Hepatocyte (in vitro differentiated cells): ENCODE data around the gene AKAP13. TPM values are rescaled to one million over a fixed set of nuclear protein-coding genes. Genes with fewer than 3 reads are reported as not detected.

ENCODE experiments used
- DNase-seq: peaks from one replicate; pipeline ENCODE4 v3.0.0-alpha.2; 2016; ENCODE audit warnings: low spot score
- H2AFZ ChIP-seq: fragments of 200-600 bp; sonication (generic); 2 replicates; pipeline ENCODE4 v1.6.0; 2016; ENCODE audit warnings: antibody characterized with exemption, mild to moderate bottlenecking
- H3K27ac ChIP-seq: fragments of 200-600 bp; sonication (generic); 2 replicates; pipeline ENCODE4 v1.5.1; 2016; ENCODE audit warnings: mild to moderate bottlenecking
- H3K27me3 ChIP-seq: fragments of 200-600 bp; sonication (generic); 2 replicates; pipeline ENCODE4 v1.6.1; 2016
- H3K36me3 ChIP-seq: fragments of 200-600 bp; sonication (generic); replicated peaks from 2 replicates; pipeline ENCODE4 v1.5.1; 2016; ENCODE audit warnings: low read depth; ENCODE audit not compliant: insufficient read depth
- H3K4me1 ChIP-seq: fragments of 200-600 bp; sonication (generic); 2 replicates; pipeline ENCODE4 v1.5.1; 2016; ENCODE audit warnings: mild to moderate bottlenecking, moderate library complexity; ENCODE audit not compliant: insufficient read depth
- H3K4me2 ChIP-seq: fragments of 200-600 bp; sonication (generic); 2 replicates; pipeline ENCODE4 v1.6.0; 2016
- H3K4me3 ChIP-seq: fragments of 200-600 bp; sonication (generic); 2 replicates; pipeline ENCODE4 v1.5.1; 2016; ENCODE audit warnings: mild to moderate bottlenecking
- H3K79me2 ChIP-seq: fragments of 200-600 bp; sonication (generic); 2 replicates; pipeline ENCODE4 v1.6.0; 2017; ENCODE audit warnings: mild to moderate bottlenecking
- H3K9me2 ChIP-seq: fragments of 200-600 bp; sonication (generic); replicated peaks from 2 replicates; pipeline ENCODE4 v1.6.0; 2017; ENCODE audit warnings: mild to moderate bottlenecking; ENCODE audit not compliant: insufficient read depth
- H3K9me3 ChIP-seq: fragments of 200-600 bp; sonication (generic); 2 replicates; pipeline ENCODE4 v1.5.1; 2016; ENCODE audit warnings: low read depth, mild to moderate bottlenecking
- H4K20me1 ChIP-seq: fragments of 200-600 bp; sonication (generic); 2 replicates; pipeline ENCODE4 v1.6.0; 2016; ENCODE audit warnings: mild to moderate bottlenecking; ENCODE audit not compliant: insufficient read depth, poor library complexity, severe bottlenecking
- CTCF ChIP-seq: fragments of 200-600 bp; sonication (generic); IDR thresholded peaks from 2 replicates; pipeline ENCODE4 v1.5.1; 2016; ENCODE audit warnings: antibody characterized with exemption, mild to moderate bottlenecking; ENCODE audit not compliant: poor library complexity
- EZH2 ChIP-seq: fragments of 200-600 bp; sonication (generic); IDR thresholded peaks from 2 replicates; pipeline ENCODE4 v1.6.1; 2016; ENCODE audit warnings: antibody characterized with exemption, mild to moderate bottlenecking, borderline replicate concordance
- EZH2phosphoT487 ChIP-seq: fragments of 200-600 bp; sonication (generic); IDR thresholded peaks from one replicate; pipeline ENCODE4 v1.6.1; 2018; ENCODE audit warnings: antibody characterized with exemption, mild to moderate bottlenecking, low read depth, moderate library complexity; ENCODE audit not compliant: unreplicated experiment, severe bottlenecking
- WGBS: methylation state at CpG from one replicate; pipeline ENCODE4 v1.1.6; 2016; ENCODE audit warnings: low lambda C conversion rate; ENCODE audit errors: missing lambda C conversion rate; 5-methylcytosine and 5-hydroxymethylcytosine counted together
- polyA plus RNA-seq: library from polyadenylated mRNA; unstranded; fragments of >200 nt; fragmentation: Nextera tagmentation; extraction: Ambion mirVana; gene quantifications from 2 replicates; pipeline ENCODE4 v1.2.1, GENCODE V29; 2016
- total RNA-seq: library from RNA; depleted of rRNA; stranded (reverse); fragments of >200 nt; gene quantifications from 2 replicates; pipeline ENCODE4 v1.2.3, GENCODE V29; 2014

AKAP13 gene
- total and polyA plus RNA-seq, 2 experiments from 2014 or later: 55.6 to 80.9 TPM

DNA sequence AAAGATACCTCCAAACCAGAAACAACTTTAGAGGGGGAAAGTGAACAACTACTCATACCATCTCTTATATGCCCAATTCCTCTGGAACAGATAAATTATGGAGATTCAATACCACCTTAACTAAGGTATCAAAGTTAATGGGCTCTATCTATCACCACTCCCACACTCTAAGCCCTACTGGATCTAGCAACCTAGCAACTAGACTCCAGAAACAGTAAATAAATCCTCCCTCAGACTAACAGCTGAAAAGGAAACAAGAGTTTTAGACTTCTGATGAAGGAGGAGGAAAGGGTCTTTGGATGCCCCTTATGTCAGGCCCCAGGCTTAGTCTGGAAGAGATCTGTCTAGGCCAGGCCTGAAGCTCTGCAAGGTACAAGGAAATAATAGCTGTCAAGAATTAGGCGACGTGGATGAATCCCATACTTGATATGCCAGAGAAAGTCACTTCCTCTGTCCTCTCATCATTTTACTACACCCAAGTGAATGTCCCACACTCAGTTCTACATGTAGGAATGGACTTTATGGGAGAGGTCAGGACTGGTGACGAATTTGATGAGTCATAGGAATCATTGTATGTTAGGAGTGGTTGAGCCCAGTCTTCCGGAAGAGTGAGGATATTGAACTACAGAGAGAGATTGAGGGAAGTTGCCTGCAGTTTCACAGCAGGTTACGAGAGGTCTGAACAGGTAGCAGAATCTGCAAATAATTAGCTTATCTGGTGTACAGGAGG is 113.8 kb downstream of the AKAP13 start:
- H3K27me3 ChIP-seq: no peaks in the 10 kb centered on the region
- WGBS: 81% methylated on average over 5 of the region's 5 CpGs
- no peak overlapping the region for H3K4me3 ChIP-seq
- H3K4me2 ChIP-seq: no peak overlapping the region
- H3K36me3 ChIP-seq: no peaks in the 10 kb centered on the region
- H4K20me1 ChIP-seq: peaks cover 7% of the 10 kb centered on the region
- H3K9me2 ChIP-seq: no peaks in the 10 kb centered on the region
- H3K9me3 ChIP-seq: no peaks in the 10 kb centered on the region
- peaks cover 45% of the 10 kb centered on the region for H3K4me1 ChIP-seq
- TF ChIP-seq CTCF: no peak
- TF ChIP-seq EZH2: no peak
- no peak for TF ChIP-seq EZH2phosphoT487
- peak overlapping the region; percentile 86 for H3K27ac ChIP-seq
- peak; percentile 64 for DNase-seq
- no peak overlapping the region for H2AFZ ChIP-seq
- peaks cover 84% of the 10 kb centered on the region for H3K79me2 ChIP-seq

- Histone ChIP-seq H3K79me2 (peaks cover 84% of the 10 kb centered on the region), H3K4me2 (no peak overlapping the region), H3K9me2 (no peaks in the 10 kb centered on the region), H2AFZ (no peak overlapping the region), H3K4me1 (peaks cover 51% of the 10 kb centered on the region), H3K27me3 (no peaks in the 10 kb centered on the region), H3K27ac (peak overlapping the region; percentile 86), H3K36me3 (no peaks in the 10 kb centered on the region), H4K20me1 (peaks cover 16% of the 10 kb centered on the region), H3K4me3 (no peak overlapping the region), H3K9me3 (no peaks in the 10 kb centered on the region)
- 86% methylated on average over 3 of the region's 3 CpGs for WGBS
- no peak for DNase-seq
- no peak for TF ChIP-seq EZH2
- TF ChIP-seq EZH2phosphoT487: no peak
- TF ChIP-seq CTCF: no peak
Observed at GRCh38 chr15:85495096-85495495, 114.7 kb downstream of the AKAP13 start.

- peaks cover 84% of the 10 kb centered on the region for H3K79me2 ChIP-seq
Observed at GRCh38 chr15:85495544-85495943, 115.1 kb downstream of the AKAP13 start.

More at GRCh38 chr15:85495544-85495943, 115.1 kb downstream of the AKAP13 start:
- TF ChIP-seq EZH2 (no peak), EZH2phosphoT487 (no peak), CTCF (no peak)
- H3K9me3 ChIP-seq: no peaks in the 10 kb centered on the region
- peaks cover 16% of the 10 kb centered on the region for H4K20me1 ChIP-seq
- H3K27ac ChIP-seq: peak overlapping the region; percentile 86
- H3K27me3 ChIP-seq: no peaks in the 10 kb centered on the region
- 83% methylated on average over 2 of the region's 2 CpGs for WGBS
- H3K4me1 ChIP-seq: peaks cover 55% of the 10 kb centered on the region
- H2AFZ ChIP-seq: no peak overlapping the region
- H3K9me2 ChIP-seq: no peaks in the 10 kb centered on the region
- no peaks in the 10 kb centered on the region for H3K36me3 ChIP-seq
- DNase-seq: no peak
- no peak overlapping the region for H3K4me2 ChIP-seq
- H3K4me3 ChIP-seq: no peak overlapping the region
